HepG2 (cell line): ENCODE data around the gene MYCBPAP. TPM values are rescaled to one million over a fixed set of nuclear protein-coding genes. Genes with fewer than 3 reads are reported as not detected.

Experiments
- ATAD3A ChIP-seq: sonication (generic); formaldehyde crosslinking; IDR thresholded peaks from 2 replicates; pipeline ENCODE4 v1.4.0; 2020; ENCODE audit warnings: missing genetic modification reagents
- DZIP1 ChIP-seq: sonication (generic); formaldehyde crosslinking; IDR thresholded peaks from 2 replicates; pipeline ENCODE4 v1.5.0; 2020; ENCODE audit warnings: mild to moderate bottlenecking, missing genetic modification reagents
- FOXP1 ChIP-seq, 2 experiments: fragments of 450-650 bp in 1 of 2; IDR thresholded peaks; 2 replicates each; pipeline ENCODE4 v1.6.1; 2017 to 2018; ENCODE audit warnings: antibody characterized with exemption in 1 of 2
- KDM4B ChIP-seq: sonication (generic); formaldehyde crosslinking; IDR thresholded peaks from 2 replicates; pipeline ENCODE4 v1.4.0; 2020; ENCODE audit warnings: missing genetic modification reagents
- KLF6 ChIP-seq: IDR thresholded peaks from 2 replicates; pipeline ENCODE4 v1.8.0; 2016; ENCODE audit warnings: missing biosample characterization, missing genetic modification reagents
- NFE2L2 ChIP-seq: fragments of 150-350 bp; IDR thresholded peaks from 2 replicates; pipeline ENCODE4 v1.6.1; 2014; ENCODE audit warnings: low read length
- POLR2A ChIP-seq, 2 experiments: IDR thresholded peaks; 2 replicates each; pipeline ENCODE4 v1.6.1; 2011; ENCODE audit warnings: low read depth in 2 of 2, low read length in 2 of 2, mild to moderate bottlenecking in 1 of 2, moderate library complexity in 1 of 2; ENCODE audit not compliant: insufficient read depth in 1 of 2
- SATB2 ChIP-seq: sonication (generic); formaldehyde crosslinking; IDR thresholded peaks from 2 replicates; pipeline ENCODE4 v1.5.0; 2020; ENCODE audit warnings: missing genetic modification reagents
- THAP9 ChIP-seq: sonication (generic); formaldehyde crosslinking; IDR thresholded peaks from 2 replicates; pipeline ENCODE4; 2020; ENCODE audit warnings: missing genetic modification reagents, mild to moderate bottlenecking, borderline replicate concordance
- YY1 ChIP-seq: IDR thresholded peaks from 2 replicates; pipeline ENCODE4 v1.6.1; 2011; ENCODE audit warnings: low read length, low read depth, moderate library complexity, mild to moderate bottlenecking; ENCODE audit not compliant: insufficient read depth, insufficient replicate concordance
- ZFP1 ChIP-seq: IDR thresholded peaks from 2 replicates; pipeline ENCODE4 v1.6.1; 2016
- ZFYVE20 ChIP-seq: sonication (generic); formaldehyde crosslinking; IDR thresholded peaks from 2 replicates; pipeline ENCODE4 v1.8.0; 2023; ENCODE audit warnings: low read depth, mild to moderate bottlenecking, moderate library complexity, missing genetic modification reagents, borderline replicate concordance
- ZNF263 ChIP-seq: sonication (generic); formaldehyde crosslinking; IDR thresholded peaks from 2 replicates; pipeline ENCODE4 v1.4.0; 2020; ENCODE audit warnings: missing genetic modification reagents
- ZNF510 ChIP-seq: sonication (generic); formaldehyde crosslinking; IDR thresholded peaks from 2 replicates; pipeline ENCODE4 v1.4.0; 2020; ENCODE audit warnings: low read depth, mild to moderate bottlenecking, missing genetic modification reagents
- ZNF543 ChIP-seq: sonication (generic); formaldehyde crosslinking; IDR thresholded peaks from 2 replicates; pipeline ENCODE4 v1.4.0; 2020; ENCODE audit warnings: mild to moderate bottlenecking, missing genetic modification reagents
- ZNF724P ChIP-seq: sonication (generic); formaldehyde crosslinking; IDR thresholded peaks from 2 replicates; pipeline ENCODE4 v1.8.0; 2022; ENCODE audit warnings: missing genetic modification reagents, borderline replicate concordance
- polyA plus RNA-seq, 8 experiments: library from polyadenylated mRNA; depleted of rRNA in 3 of 8; stranded (reverse) in 7 of 8; unstranded in 1 of 8; fragments of >200 nt; fragmentation: Illumina TruSeq in 4 of 8; extraction: Trizol in 4 of 8; gene quantifications; 2 replicates each; pipeline versions ENCODE4 v1.2.1 to v1.2.3, GENCODE V29; 2011 to 2016; ENCODE audit warnings: low read depth in 4 of 8, missing spikeins in 1 of 8, mixed read lengths in 1 of 8; ENCODE audit not compliant: insufficient read depth in 1 of 8
- total RNA-seq, 5 experiments: library from RNA; depleted of rRNA; stranded (reverse); fragments of >200 nt; fragmentation: Illumina TruSeq; extraction: Trizol; gene quantifications; 2 replicates each; pipeline ENCODE4 v1.2.3, GENCODE V29; 2016; ENCODE audit warnings: low read depth in 1 of 5
- TF ChIP-seq, protein P1 (sequence below): IDR thresholded peaks from 2 replicates; pipeline ENCODE4 v1.6.1; 2016; ENCODE audit warnings: mild to moderate bottlenecking
- TF ChIP-seq, protein P2 (sequence below): IDR thresholded peaks from 2 replicates; pipeline ENCODE4 v1.6.1; 2016; ENCODE audit warnings: low read depth, control low read depth

Gene MYCBPAP
- total and polyA plus RNA-seq, 2 of the 13 experiments (the other 11 are each of a cell fraction or from before 2014, with no cell fraction given): 0.22 to 0.24 TPM

- TF ChIP-seq ZNF543: peak; percentile 25; the same call in 1 of the 2 replicates
- peak; percentile 59; the same call in 1 of the 2 replicates for TF ChIP-seq KLF6
- no peak; the same call in 1 of the 2 replicates for TF ChIP-seq ZFP1
- TF ChIP-seq ZNF724P: no peak
- no peak for TF ChIP-seq ATAD3A (CRISPR knock-in tag)
- TF ChIP-seq NFE2L2: peak; percentile 22; the same call in 1 of the 2 replicates
- no peak for TF ChIP-seq FOXP1 (IDR thresholded peaks at IDR 0.05)
- TF ChIP-seq FOXP1 (CRISPR knock-in tag; IDR thresholded peaks at IDR 0.05): peak; percentile 72
- TF ChIP-seq YY1: peak; percentile 23
- TF ChIP-seq ZFYVE20 (CRISPR knock-in tag): no peak
- TF ChIP-seq SATB2 (CRISPR knock-in tag): no peak; the same call in 1 of the 2 replicates
- TF ChIP-seq ZNF263 (CRISPR knock-in tag): peak; percentile 76
- no peak for TF ChIP-seq KDM4B
- TF ChIP-seq, protein P1, sequence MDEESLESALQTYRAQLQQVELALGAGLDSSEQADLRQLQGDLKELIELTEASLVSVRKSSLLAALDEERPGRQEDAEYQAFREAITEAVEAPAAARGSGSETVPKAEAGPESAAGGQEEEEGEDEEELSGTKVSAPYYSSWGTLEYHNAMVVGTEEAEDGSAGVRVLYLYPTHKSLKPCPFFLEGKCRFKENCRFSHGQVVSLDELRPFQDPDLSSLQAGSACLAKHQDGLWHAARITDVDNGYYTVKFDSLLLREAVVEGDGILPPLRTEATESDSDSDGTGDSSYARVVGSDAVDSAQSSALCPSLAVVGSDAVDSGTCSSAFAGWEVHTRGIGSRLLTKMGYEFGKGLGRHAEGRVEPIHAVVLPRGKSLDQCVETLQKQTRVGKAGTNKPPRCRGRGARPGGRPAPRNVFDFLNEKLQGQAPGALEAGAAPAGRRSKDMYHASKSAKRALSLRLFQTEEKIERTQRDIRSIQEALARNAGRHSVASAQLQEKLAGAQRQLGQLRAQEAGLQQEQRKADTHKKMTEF (CRISPR knock-in tag): peak; percentile 90
- TF ChIP-seq POLR2A (IDR thresholded peaks at IDR 0.05; ENCODE audit: insufficient read depth in 1 of 2, low read depth in 2 of 2, low read length in 2 of 2): peak; percentile 44 to 62
- TF ChIP-seq DZIP1 (CRISPR knock-in tag): 0 out of 2 replicates have a peak, but pooled peaks have one; percentile 80
- TF ChIP-seq ZNF510 (CRISPR knock-in tag): no peak
- TF ChIP-seq, protein P2, sequence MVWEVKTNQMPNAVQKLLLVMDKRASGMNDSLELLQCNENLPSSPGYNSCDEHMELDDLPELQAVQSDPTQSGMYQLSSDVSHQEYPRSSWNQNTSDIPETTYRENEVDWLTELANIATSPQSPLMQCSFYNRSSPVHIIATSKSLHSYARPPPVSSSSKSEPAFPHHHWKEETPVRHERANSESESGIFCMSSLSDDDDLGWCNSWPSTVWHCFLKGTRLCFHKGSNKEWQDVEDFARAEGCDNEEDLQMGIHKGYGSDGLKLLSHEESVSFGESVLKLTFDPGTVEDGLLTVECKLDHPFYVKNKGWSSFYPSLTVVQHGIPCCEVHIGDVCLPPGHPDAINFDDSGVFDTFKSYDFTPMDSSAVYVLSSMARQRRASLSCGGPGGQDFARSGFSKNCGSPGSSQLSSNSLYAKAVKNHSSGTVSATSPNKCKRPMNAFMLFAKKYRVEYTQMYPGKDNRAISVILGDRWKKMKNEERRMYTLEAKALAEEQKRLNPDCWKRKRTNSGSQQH (CRISPR knock-in tag): peak; percentile 59; the same call in 1 of the 2 replicates
- TF ChIP-seq THAP9: peak; percentile 30; the same call in 1 of the 2 replicates
Observed at GRCh38 chr17:50542795-50543774, 34.8 kb downstream of the MYCBPAP start (continued).
